H1 (cell line): ENCODE data around the gene KCP. TPM values are rescaled to one million over a fixed set of nuclear protein-coding genes. Genes with fewer than 3 reads are reported as not detected.

Source experiments
- CHD2 ChIP-seq: IDR thresholded peaks from 2 replicates; pipeline ENCODE4 v1.6.1; 2012; ENCODE audit warnings: low read length, improper control_type of control experiment
- polyA plus RNA-seq, 7 experiments: library from polyadenylated mRNA; depleted of rRNA in 3 of 7; stranded (reverse) in 5 of 7; unstranded in 2 of 7; fragments of >200 nt in 5 of 7; fragments of 200-250 nt in 2 of 7; gene quantifications; 1 replicate in 5 of 7; 2 replicates in 1 of 7; 4 replicates in 1 of 7; pipeline versions ENCODE4 v1.2.1 to v1.2.3, GENCODE V29; 2011 to 2013; ENCODE audit warnings: missing spikeins in 2 of 7, mixed read lengths in 2 of 7
- total RNA-seq: library from RNA; stranded (reverse); fragmentation: NEBNext Ultra II Directional; extraction: Animal tissue kit (Norgen Biotek cat#: 25700); gene quantifications from 2 replicates; pipeline ENCODE4 v1.2.1, GENCODE V29; 2021

The KCP gene
- total and polyA plus RNA-seq, 2 of the 8 experiments (the other 6 are each of a cell fraction or from before 2014, with no cell fraction given): 1.3 to 2.0 TPM

- TF ChIP-seq CHD2: no peak
- TF ChIP-seq, all 59 proteins: peak for 0
Measured at GRCh38 chr7:128875523-128875948, 35.0 kb downstream of the KCP start (continued).
